Pons (tissue), 1 donor: ENCODE results near the gene SLC16A11.

Source experiments
- DNase-seq: peaks from one replicate; pipeline ENCODE4 v3.0.0-alpha.2; 2016; ENCODE audit warnings: low spot score

Gene SLC16A11

GRCh38 chr17:7025245-7025644 lies 18.6 kb downstream of the SLC16A11 start:
- DNase-seq = no peak

DNA sequence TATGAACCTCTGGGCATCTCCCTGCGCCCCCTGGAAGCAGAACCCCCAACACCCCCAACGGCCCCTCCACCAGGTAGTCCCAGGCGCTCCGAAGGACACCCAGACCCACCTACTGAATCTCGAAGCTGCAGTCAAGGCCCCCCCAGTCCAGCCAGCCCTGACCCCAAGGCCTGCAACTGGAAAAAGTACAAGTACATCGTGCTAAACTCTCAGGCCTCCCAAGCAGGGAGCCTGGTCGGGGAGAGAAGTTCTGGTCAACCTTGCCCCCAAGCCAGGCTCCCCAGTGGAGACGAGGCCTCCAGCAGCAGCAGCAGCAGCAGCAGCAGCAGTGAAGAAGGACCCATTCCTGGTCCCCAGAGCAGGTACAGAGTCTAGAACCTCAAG lies 19.5 kb downstream of the SLC16A11 start:
- DNase-seq = no peak

DNA sequence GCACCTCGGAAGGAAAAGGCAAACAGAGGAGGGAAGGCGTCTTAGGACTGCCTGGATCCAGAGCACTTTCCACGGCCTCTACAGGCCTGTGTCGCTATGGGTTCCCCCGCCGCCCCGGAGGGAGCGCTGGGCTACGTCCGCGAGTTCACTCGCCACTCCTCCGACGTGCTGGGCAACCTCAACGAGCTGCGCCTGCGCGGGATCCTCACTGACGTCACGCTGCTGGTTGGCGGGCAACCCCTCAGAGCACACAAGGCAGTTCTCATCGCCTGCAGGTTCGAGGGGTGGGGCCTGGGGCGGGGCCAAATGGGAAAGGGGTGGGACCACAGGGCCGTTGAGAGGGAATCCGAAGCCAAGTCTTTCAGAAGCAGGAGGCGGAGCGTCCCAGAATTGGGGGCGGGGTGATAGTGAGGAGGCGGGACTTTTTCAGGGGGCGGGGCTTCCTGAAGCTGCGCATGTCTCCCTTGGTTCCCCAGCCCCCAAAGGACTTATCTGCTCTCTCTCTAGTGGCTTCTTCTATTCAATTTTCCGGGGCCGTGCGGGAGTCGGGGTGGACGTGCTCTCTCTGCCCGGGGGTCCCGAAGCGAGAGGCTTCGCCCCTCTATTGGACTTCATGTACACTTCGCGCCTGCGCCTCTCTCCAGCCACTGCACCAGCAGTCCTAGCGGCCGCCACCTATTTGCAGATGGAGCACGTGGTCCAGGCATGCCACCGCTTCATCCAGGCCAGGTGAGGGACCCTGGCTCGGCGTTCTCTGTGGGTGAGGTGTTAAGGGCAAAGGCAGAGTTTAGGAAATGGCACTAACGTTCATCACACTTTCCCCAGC lies 20.1 kb downstream of the SLC16A11 start:
- peak; percentile 59 for DNase-seq

DNA sequence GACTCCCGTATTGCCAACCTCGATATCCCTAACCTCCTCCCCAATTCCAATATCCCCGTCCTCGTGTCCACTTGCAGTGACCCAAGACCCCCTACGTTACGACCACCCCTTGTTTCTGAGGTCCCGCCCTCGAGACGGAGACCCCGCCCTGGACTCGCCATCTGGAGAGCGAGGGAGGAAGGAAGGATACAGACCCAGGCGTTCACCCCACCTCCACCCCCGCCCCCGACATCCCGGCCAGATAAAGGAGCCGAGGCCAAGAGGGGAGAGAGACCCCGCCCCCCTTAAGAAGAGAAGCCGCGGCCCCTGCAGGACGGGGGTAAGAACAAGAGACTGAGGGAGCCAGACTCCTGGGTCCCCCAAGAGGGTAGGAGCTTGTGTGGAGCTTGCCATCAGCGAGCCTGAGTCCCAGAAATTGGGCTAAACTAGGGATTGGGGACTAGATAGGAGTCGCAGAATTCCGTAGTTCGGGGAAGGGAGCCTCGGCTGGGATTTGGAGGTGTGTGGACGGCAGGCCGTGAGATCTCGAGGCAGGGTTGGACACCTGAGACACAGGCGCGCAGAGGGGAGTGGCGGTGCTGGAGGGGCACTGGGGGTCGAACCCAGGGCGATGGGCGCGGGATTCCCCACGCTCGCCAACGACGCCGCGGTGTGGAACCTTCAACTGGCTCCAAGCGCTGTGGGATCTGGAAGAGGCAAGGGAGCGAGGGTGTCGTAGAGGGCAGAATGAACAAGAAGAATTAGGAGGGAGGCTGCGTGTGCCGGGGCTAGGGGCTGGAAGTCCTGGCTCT lies 20.9 kb downstream of the SLC16A11 start, which contains the start of gene BCL6B:
Gene BCL6B, plus strand, starts transcription at position 270 of the 791 bp plus-strand sequence. CDS start 622 bp downstream, outside the sequence.
- no peak for DNase-seq

DNA sequence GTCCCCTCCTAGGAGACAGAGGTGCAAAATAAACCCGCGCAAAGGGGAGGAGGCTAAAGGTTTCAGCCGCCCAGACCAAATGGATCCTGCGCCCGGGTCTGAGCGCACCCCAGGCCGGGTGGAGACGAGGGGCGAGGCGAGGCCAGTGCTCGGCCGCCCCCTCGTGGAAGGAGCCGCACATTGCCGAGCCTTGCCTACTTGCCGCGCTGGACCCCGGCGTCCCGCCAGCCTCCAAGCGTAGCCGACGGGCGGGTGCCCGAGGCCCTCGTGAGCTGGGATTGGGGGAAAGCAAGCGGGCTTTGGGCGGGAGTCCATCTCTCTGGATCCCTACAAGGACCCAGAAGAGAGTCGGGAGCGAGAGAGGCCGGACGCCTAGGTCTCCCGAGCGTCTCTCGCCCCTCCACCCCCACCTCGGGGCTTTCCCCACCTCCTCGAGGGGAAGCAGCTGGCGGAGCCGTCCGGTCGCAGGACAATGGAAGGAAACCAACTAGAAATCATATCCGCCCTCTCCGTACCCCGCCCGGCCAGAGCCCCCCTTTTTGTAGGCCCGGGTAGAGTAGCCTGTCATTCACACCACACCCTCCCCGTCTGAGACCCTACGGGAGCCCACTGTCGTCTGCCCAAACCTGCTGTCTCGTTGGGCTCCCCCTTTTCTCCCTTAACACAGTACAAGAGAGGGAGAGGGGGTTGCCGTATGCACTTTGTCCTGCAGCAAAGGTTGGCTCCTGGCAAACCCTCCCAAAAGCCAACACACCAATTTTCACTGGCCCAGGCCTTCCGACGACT lies 21.7 kb downstream of the SLC16A11 start:
- DNase-seq = peak; percentile 46

DNA sequence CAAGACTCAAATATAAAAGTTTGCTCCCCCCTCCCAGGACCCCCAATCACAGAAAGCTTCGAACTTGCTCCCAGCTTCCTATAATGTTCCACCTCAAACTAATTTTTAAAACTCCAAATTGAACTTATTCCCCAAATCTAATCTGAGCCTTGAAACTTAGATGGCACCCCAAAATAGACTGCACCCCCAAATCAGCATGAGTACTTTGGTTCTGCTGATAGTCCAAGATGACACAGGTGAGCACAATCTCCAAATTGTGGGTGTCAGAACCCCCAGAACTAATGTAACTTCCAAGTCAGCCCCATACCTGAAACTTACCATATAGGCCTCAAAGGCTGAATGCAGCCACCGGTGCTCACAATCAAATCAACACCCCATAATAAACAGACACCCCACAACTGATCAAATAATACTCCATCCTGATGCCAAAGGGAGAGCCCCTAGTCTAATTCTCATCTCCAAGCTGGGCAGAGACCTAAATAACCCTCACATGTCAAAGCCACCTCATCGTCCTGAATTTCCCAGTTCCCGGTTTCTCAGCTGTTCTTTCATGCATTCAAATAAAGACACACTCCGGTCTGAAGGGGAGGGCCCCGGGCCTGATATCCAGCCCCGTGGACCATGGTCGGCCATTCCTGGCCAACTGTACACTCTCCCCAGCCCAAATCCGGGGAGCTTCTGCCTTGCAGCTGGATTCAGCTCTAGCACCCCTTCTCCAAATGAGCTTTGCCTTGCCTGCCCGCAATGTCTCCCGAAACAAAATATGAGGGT lies 22.8 kb downstream of the SLC16A11 start:
- no peak for DNase-seq

- DNase-seq = no peak
Observed at GRCh38 chr17:7019839-7020519, 23.9 kb downstream of the SLC16A11 start.

- DNase-seq = no peak
Observed at GRCh38 chr17:7019367-7019766, 24.5 kb downstream of the SLC16A11 start.

- DNase-seq = no peak
Observed at GRCh38 chr17:7018331-7018964, 25.4 kb downstream of the SLC16A11 start.

GRCh38 chr17:7017827-7018200 lies 26.1 kb downstream of the SLC16A11 start:
- DNase-seq = no peak

DNA sequence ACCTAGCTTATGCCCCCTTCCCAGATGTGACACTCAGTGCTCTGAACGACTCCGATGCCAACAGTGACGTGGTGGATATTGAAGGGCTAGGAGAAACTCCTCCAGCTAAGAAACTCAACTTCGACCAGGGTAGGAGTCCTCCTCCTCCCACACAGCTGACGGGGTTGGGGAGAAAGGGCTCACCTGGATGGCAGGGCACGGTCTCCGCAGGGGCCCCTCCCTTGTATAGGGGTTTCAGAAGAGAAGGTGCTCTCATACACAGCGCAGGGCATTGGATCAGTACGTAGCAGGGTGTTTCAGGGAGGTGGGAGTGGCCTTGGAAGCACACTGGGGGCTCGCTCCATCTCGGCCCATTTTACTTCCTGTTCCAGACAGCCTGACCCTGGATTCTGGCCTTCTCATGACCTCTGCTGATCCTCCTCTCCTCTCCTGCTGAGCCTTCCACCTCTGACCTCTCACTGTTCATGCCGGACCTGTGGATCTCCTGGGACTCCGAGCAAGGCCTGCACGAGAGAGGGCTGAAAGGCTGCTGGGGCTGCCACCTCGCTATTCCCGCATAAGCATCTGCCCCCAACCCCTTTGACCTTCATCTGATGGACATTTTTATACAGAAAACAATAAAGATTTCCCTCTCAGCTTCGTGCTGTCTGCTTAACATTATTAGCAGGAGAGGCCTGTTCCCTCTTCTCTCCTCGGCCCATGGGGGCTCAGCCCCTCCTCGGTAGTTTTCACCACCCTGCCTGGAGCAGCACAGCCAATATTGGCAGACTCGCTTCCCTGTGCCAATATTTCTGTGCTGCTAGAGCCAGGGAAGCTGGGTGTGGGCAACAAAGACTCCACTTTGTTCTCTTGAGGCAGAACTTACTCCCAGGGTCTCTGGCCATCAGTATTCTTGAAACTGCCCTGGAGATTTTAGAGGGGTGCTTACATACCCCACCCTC lies 26.7 kb downstream of the SLC16A11 start:
- no peak for DNase-seq

DNA sequence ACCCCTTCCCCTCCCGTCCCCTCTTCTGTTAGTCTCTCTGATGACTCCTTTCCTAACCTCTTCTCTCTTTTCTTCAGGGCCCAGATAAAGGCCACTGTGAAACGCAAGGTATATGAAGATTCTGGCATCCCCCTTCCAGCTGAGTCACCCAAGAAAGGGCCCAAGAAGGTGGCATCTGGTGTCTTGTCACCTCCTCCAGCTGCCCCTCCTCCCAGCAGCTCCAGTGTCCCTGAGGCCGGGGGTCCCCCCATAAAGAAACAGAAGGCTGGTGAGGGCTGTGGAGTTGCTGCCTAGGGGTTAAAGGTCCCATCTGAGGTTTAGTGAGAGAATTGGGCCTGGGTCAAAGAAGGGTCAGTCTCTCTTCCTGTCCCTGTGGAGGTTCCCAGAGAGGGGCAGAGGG lies 27.5 kb downstream of the SLC16A11 start:
- DNase-seq = no peak

DNA sequence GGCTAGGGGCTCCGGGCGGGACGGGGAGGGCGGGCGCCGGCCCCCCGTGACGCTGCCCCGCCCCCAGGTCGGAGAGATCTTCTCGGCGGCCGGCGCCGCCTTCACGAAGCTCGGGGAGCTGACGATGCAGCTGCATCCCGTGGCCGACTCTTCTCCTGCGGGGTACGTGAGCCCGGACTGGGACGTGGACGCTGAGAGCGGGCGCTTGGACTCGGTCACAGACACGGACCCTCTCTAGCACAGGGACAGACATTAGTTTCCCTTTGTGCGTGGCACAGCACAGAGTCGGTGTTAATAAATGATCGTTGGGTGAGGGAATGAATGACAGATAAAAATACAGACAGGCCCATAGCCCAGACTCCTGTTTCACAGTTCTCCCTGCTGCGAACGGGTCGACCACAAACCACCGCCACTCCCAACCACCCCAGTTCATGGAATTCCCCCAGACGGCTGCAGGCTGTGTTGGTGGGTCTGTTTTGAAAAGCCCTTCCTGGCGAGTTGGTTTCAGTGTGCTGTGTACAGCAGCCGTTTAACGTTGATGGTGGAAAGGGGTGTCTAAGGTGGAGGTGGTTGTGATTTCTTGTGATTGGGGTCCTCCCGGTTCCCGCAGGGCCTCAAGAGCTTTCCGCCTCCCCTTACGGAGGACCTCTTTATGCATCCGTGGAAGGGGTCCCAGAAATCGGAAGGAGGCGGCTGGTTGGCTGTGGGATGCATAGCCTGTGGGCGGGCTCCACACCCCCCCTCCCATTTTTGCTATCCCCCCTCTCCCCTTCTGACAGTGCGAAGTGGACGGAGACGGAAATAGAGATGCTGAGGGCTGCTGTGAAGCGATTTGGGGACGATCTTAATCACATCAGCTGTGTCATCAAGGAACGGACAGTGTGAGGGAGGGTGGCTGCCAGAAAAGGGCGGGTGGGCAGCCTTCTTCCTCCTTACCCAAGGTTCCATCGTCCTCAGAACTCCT lies 28.6 kb downstream of the SLC16A11 start:
- DNase-seq = no peak

DNA sequence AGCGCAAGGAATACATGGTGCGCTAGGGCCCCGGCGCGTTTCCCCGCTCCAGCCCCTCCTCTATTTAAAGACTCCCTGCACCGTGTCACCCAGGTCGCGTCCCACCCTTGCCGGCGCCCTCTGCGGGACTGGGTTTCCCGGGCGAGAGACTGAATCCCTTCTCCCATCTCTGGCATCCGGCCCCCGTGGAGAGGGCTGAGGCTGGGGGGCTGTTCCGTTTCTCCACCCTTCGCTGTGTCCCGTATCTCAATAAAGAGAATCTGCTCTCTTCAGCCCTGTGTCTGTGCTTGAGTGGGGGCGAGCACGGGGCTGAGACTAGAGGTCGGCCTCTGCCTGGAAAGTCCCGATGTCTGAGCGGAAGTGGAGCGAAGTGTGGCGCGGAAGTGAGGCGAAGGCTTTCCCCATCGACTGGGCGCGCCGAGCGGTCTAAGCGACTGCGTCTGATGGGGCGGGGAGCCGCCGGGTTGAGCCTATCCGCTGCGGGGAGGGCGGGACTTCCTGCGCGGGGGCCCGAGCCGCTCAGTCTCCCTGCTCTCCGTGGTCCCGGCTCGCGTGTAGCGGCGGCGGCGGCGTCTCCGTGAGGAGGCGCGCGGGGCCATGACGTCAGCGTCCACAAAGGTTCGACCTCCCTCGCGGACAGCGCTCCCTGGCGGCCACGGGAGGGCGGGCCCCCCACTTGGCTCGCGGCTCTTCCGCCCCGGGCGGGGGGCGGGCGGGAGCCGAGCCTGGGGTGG lies 29.5 kb downstream of the SLC16A11 start:
- peak; percentile 96 for DNase-seq

GRCh38 chr17:7011942-7012254 lies 32.0 kb downstream of the SLC16A11 start:
- no peak for DNase-seq

GRCh38 chr17:7011415-7011814 lies 32.5 kb downstream of the SLC16A11 start:
- DNase-seq = no peak

GRCh38 chr17:7010523-7010922 lies 33.4 kb downstream of the SLC16A11 start:
- no peak for DNase-seq

DNA sequence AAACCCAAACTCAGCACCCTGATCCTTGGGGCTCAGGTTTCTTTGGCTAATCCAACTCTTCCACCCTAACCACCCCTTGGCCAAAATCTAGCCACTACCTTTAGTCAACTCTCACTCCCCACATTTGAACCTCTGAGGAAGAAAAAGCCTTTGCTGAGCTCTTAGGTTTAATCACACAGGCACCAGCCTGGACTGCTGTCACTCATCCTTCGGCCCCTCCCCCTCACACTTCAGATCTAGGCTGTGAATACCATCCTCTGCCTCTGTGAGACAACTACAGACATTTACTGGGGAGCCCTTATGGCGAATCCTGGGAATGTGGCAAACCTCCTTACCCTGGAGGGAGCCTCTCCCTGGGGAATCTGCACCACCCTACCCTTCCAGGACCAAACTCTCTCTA lies 36.7 kb downstream of the SLC16A11 start:
- DNase-seq = no peak
